Stimulated activated effector memory CD8-positive, alpha-beta T cell treated with anti-CD3 and anti-CD28 coated beads, Interleukin-12 subunit alpha, Interleukin-12 subunit beta, amount 100 ng/mL, for 72 hours (primary cell): Measurements from ENCODE around the gene DCTN2.
"Not testable (repeated sequence)": the region's sequence is repeated elsewhere in the genome, so short reads cannot be mapped to it uniquely, and the experiment has no call there.

Experiments
- ATAC-seq: fragments of 150-1000 bp; cut with Tn5 transposase; 2 replicates; pipeline ENCODE4 v1.10.0; 2021
- DNase-seq, 2 donors: peaks; one replicate each; pipeline ENCODE4 v3.0.0; 2021 to 2022; ENCODE audit warnings: low spot score in 2 of 2
- H3K27ac Mint-ChIP-seq: one replicate; pipeline ENCODE4 v1.8.0; 2022; ENCODE audit warnings: mild to moderate bottlenecking, mixed read lengths
- H3K36me3 Mint-ChIP-seq: one replicate; pipeline ENCODE4 v1.8.0; 2022; ENCODE audit warnings: mild to moderate bottlenecking, mixed read lengths
- H3K4me1 Mint-ChIP-seq: one replicate; pipeline ENCODE4 v1.8.0; 2022; ENCODE audit warnings: mixed read lengths
- H3K4me3 Mint-ChIP-seq: one replicate; pipeline ENCODE4 v1.8.0; 2022; ENCODE audit warnings: mild to moderate bottlenecking, mixed read lengths
- H3K9me3 Mint-ChIP-seq: one replicate; pipeline ENCODE4 v1.8.0; 2022; ENCODE audit warnings: mixed read lengths

Gene DCTN2

DNA sequence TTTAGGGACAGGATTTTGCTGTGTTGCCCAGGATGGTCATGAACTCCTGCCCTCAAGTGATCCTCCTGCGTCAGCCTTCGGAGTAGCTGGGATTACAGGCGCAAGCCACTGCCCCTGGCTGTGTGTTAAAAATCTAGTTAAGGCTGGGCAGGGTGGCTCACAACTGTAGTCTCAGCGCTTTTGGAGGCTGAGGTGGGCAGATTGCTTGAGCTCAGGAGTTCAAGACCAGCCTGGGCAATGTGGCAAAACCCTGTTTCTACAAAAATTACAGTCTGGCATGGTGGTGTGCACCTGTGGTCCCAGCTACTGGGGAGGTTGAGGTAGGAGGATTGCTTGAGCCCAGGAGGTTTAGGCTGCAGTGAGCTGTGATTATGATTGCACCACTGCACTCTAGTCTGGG, 35.8 kb downstream of the DCTN2 start:
- H3K27ac Mint-ChIP-seq, result peak overlapping the region; percentile 78
- H3K9me3 Mint-ChIP-seq, result no peaks in the 10 kb centered on the region
- ATAC-seq (no peak), DNase-seq (no peak)
- H3K36me3 Mint-ChIP-seq, result peaks cover 93% of the 10 kb centered on the region
- peaks cover 9% of the 10 kb centered on the region for H3K4me1 Mint-ChIP-seq
- no peak overlapping the region for H3K4me3 Mint-ChIP-seq

DNA sequence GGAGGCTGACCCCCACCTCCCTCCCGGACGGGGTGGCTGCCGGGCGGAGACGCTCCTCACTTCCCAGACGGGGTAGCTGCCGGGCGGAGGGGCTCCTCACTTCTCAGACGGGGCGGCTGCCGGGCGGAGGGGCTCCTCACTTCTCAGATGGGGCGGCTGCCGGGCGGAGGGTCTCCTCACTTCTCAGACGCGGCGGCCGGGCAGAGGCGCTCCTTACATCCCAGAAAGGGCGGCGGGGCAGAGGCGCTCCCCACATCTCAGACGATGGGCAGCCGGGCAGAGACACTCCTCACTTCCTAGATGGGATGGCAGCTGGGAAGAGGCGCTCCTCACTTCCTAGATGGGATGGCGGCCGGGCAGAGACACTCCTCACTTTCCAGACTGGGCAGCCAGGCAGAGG, 39.2 kb downstream of the DCTN2 start:
- H3K27ac Mint-ChIP-seq, ATAC-seq, H3K9me3 Mint-ChIP-seq, H3K4me3 Mint-ChIP-seq, DNase-seq, H3K4me1 Mint-ChIP-seq: not testable (repeated sequence)
- H3K36me3 Mint-ChIP-seq, result peaks cover 93% of the 10 kb centered on the region

DNA sequence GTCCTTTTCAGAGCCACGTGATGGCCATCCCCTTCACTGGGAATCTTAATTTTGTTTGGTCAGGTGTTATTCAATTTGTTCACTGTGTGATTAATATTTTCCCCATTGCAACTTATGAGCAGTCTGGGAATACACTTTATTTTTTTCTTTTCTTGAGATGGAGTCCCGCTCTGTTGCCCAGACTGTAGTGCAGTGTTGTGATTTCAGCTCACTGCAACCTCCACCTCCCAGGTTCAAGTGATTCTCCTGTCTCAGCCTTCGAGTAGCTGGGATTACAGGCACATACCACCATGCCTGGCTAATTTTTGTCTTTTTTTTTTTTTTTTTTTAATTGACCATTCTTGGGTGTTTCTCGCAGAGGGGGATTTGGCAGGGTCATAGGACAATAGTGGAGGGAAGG, 40.5 kb downstream of the DCTN2 start:
- ATAC-seq, H3K9me3 Mint-ChIP-seq, H3K27ac Mint-ChIP-seq, H3K4me3 Mint-ChIP-seq, H3K4me1 Mint-ChIP-seq, DNase-seq: not testable (repeated sequence)
- peaks cover 93% of the 10 kb centered on the region for H3K36me3 Mint-ChIP-seq

DNA sequence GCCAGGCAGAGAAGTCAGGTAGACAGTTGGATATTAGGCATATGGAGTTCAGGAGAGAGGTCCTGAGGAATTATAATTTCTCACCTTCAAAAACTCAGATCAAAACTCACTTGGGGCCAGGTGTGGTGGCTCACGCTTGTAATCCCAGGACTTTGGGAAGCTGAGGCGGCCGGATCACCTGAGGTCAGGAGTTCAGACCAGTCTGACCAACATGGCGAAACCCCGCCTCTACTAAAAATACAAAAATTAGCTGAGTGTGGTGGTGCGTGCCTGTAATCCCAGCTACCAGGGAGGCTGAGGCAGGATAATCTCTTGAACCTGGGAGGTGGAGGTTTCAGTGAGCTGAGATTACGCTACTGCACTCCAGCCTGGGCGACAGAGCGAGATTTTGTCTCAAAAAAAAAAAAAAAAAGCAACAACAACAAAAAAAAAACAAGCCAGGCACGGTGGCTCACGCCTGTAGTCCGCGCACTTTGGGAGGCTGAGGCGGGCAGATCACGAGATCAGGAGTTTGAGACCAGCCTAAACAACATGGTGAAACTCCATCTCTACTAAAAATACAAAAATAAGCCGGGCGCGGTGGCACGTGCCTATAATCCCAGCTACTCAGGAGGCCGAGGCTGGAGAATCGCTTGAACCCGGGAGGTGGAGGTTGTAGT, 44.6 kb downstream of the DCTN2 start:
- DNase-seq, H3K9me3 Mint-ChIP-seq, ATAC-seq, H3K4me1 Mint-ChIP-seq, H3K27ac Mint-ChIP-seq, H3K4me3 Mint-ChIP-seq: not testable (repeated sequence)
- H3K36me3 Mint-ChIP-seq, result peaks cover 95% of the 10 kb centered on the region

DNA sequence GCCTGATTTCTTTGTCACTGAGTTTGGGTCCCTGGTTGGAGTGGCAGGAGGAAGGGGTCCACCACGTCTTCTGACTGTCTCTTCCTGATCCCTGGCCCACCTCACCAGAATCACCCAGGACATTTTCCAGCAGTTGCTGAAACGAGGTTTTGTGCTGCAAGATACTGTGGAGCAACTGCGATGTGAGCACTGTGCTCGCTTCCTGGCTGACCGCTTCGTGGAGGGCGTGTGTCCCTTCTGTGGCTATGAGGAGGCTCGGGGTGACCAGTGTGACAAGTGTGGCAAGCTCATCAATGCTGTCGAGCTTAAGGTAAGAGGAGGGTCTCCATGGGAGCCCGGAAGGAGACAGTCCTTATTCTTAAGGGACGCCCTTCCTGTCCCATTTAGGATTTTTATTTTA, 46.8 kb downstream of the DCTN2 start:
- DNase-seq, result no peak
- H3K4me3 Mint-ChIP-seq, result no peak overlapping the region
- peaks cover 15% of the 10 kb centered on the region for H3K4me1 Mint-ChIP-seq
- H3K9me3 Mint-ChIP-seq, result no peaks in the 10 kb centered on the region
- H3K36me3 Mint-ChIP-seq, result peaks cover 100% of the 10 kb centered on the region
- H3K27ac Mint-ChIP-seq, result no peak overlapping the region
- ATAC-seq, result no peak

DNA sequence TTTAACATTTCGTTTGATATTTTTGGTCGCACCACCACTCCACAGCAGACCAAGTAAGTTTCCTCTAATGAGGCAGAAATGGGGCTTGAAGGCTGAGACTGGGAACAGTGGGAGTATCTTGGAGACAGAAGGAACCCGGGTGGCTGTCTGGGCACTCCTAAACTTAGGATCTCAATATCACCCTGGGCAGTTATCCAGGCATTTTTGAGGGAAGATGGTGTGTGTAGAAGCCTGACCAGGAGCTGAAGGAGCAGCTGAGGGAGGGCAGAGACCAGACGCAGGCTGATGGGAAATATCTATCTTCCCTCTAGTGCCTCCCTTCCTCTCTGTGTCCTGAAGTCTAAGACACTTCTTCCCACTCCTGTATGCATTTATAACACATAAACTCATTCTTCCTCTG, 48.4 kb downstream of the DCTN2 start:
- H3K4me1 Mint-ChIP-seq, result peaks cover 15% of the 10 kb centered on the region
- DNase-seq (no peak), ATAC-seq (no peak)
- no peaks in the 10 kb centered on the region for H3K9me3 Mint-ChIP-seq
- H3K4me3 Mint-ChIP-seq, result no peak overlapping the region
- peaks cover 99% of the 10 kb centered on the region for H3K36me3 Mint-ChIP-seq
- H3K27ac Mint-ChIP-seq, result peak overlapping the region; percentile 49

DNA sequence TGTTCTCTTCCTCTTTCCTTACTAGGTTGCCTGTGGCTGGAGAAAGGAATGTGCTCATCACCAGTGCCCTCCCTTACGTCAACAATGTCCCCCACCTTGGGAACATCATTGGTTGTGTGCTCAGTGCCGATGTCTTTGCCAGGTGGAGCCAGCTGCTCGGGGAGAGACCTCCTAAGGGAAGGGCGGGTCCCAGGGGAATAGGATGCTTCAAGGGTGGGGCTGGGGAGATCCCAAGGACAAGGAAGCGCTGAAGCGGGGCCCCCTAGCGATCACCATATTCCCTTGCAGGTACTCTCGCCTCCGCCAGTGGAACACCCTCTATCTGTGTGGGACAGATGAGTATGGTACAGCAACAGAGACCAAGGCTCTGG, 48.9 kb downstream of the DCTN2 start:
- Mint-ChIP-seq H3K36me3 (peaks cover 97% of the 10 kb centered on the region), H3K27ac (peak overlapping the region; percentile 49), H3K9me3 (no peaks in the 10 kb centered on the region), H3K4me3 (no peak overlapping the region), H3K4me1 (peaks cover 15% of the 10 kb centered on the region)
- ATAC-seq (no peak), DNase-seq (no peak)

DNA sequence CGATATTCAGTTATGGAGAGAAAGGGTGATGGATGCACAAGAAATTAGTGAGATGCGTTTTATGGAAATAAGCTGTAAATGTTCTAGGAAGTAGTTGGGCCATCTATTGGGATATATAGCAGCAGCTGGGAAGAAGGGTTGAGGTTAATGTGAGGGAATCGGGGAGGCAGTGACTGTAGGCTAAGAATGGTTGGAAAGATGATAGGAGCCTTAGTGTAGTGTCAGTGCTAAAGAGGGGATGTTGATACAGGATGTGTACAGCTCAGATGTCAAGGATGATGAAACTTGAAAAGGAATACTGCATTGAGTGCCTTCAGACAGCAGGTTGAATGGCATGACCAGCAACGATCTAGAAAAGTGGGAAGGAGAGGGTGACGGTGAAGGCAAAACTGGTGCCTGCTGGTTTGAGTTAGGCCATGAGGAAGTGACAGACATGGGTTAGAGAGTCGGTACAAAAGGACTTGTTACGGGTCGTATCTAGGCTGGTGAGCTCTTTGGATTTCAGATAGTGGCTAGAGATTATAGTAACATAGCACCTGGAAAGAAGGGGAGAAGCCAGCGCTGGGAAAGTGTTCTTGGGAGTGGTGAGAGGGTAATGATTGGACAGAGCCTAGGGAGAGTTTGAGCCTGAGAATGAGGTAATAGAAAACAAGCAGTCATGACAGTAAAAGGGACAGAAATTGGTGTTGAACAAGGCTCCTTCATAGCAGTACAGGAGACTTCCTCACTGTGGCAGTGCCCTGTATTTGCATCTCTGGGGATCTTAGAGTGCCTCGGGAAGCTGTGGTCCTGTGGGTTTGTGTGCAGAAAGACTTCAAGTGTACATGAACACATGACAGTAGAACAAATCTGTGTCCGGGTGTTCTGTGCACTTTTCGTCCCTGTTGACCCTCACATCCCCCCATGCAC, 49.5 kb downstream of the DCTN2 start:
- H3K4me1 Mint-ChIP-seq, result peaks cover 21% of the 10 kb centered on the region
- no peak for DNase-seq
- H3K9me3 Mint-ChIP-seq, result no peaks in the 10 kb centered on the region
- peak overlapping the region; percentile 49 for H3K27ac Mint-ChIP-seq
- no peak overlapping the region for H3K4me3 Mint-ChIP-seq
- peaks cover 97% of the 10 kb centered on the region for H3K36me3 Mint-ChIP-seq
- ATAC-seq, result no peak

DNA sequence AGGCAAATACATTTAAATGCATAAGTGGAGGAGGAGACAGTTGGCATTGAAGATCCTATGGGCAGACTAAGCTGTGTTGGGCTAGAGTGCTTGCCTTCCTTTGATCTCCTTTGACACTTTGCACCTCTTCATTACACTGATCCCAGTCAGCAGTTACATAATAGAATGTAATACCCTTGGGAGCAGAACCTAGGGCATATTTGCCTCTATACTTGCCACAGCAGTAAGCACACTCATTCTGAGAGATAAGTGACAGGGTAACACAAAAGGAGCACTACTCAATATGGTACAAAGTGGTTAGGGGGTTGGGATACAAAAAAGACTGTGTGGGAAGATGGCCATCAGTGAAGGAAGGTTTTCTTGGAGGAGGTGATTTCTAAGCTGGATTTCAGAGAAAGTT, 50.2 kb downstream of the DCTN2 start:
- H3K36me3 Mint-ChIP-seq, result peaks cover 97% of the 10 kb centered on the region
- no peak overlapping the region for H3K4me3 Mint-ChIP-seq
- H3K9me3 Mint-ChIP-seq, result no peaks in the 10 kb centered on the region
- DNase-seq (no peak), ATAC-seq (peak; percentile 59)
- H3K27ac Mint-ChIP-seq, result peak overlapping the region; percentile 36
- peaks cover 17% of the 10 kb centered on the region for H3K4me1 Mint-ChIP-seq

DNA sequence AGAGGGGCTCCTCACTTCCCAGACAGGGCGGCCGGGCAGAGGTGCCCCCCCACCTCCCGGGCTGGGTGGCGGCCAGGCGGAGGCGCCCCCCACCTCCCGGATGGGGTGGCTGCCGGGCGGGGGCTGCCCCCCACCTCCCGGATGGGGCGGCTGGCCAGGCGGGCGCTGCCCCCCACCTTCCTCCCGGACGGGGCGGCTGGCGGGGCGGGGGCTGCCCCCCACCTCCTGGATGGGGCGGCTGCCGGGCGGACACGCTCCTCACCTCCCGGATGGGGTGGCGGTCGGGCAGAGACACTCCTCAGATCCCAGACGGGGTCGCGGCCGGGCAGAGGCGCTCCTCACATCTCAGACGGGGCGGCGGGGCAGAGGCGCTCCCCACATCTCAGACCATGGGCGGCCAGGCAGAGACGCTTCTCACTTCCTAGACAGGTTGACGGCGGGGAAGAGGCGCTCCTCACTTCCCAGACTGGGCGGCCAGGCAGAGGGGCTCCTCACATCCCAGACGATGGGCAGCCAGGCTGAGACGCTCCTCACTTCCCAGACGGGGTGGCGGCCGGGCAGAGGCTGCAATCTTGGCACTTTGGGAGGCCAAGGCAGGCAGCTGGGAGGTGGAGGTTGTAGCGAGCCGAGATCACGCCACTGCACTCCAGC, 51.8 kb downstream of the DCTN2 start:
- Mint-ChIP-seq H3K36me3 (peaks cover 97% of the 10 kb centered on the region), H3K4me1 (peaks cover 30% of the 10 kb centered on the region)
- not testable (repeated sequence) for H3K4me3 Mint-ChIP-seq, ATAC-seq, H3K27ac Mint-ChIP-seq, DNase-seq, H3K9me3 Mint-ChIP-seq

DNA sequence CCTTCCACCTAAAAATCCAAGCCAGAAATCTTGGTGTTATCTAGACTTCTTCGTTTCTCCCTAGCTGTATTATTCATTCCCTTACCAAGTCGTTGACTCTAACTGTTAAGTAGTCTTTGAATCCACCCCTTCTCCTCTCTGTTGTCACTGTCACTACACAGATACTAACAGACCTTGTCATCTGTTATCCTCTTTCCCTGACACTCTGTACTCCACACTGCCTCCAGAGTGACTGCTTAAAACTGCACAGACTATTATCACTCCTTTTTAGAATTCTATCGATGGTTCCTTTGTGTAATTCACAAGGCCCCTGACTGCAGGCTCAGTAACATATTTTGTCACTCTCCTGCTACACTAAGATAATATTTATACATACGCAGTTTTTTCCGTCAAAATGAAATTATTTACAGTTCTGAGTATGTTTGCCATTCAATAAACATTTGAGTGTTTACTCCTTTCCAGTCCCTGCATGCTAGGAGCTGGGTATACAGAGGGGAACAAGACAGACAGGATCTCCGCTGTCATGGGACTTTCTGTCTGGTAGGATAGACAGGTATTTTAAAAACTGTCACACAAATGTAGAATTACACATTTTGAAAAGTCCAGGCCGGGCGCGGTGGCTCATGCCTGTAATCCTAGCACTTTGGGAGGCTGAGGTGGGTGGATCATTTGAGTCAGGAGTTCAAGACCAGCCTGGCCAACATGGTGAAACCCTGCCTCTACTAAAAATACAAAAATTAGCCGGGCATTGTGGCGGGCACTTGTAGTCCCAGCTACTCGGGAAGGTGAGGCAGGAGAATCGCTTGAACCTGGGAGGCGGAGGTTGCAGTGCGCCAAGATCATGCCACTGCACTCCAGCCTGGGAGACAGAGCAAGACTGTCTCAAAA, 55.4 kb downstream of the DCTN2 start:
- peaks cover 95% of the 10 kb centered on the region for H3K36me3 Mint-ChIP-seq
- no peak overlapping the region for H3K27ac Mint-ChIP-seq
- no peaks in the 10 kb centered on the region for H3K9me3 Mint-ChIP-seq
- no peak overlapping the region for H3K4me3 Mint-ChIP-seq
- no peak for ATAC-seq
- H3K4me1 Mint-ChIP-seq, result peaks cover 40% of the 10 kb centered on the region
- no peak for DNase-seq

DNA sequence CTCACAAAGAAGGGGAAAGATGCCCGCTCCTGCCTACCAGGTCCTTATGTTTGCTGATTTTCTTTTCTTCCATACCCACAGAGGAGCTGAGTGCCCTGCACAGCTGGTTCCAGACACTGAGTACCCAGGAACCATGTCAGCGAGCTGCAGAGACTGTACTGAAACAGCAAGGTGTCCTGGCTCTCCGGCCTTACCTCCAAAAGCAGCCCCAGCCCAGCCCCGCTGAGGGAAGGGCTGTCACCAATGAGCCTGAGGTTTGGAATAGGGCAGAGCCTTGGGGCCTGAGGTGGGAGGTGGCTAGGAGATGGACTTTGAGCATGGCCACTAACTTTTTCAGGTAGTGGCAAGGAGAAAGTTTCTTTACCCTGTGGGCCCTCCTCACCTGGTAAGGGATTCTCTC, 56.9 kb downstream of the DCTN2 start:
- Mint-ChIP-seq H3K4me3 (no peak overlapping the region), H3K9me3 (no peaks in the 10 kb centered on the region), H3K4me1 (peaks cover 40% of the 10 kb centered on the region), H3K27ac (peak overlapping the region; percentile 94), H3K36me3 (peaks cover 80% of the 10 kb centered on the region)
- ATAC-seq, result no peak
- no peak for DNase-seq

DNA sequence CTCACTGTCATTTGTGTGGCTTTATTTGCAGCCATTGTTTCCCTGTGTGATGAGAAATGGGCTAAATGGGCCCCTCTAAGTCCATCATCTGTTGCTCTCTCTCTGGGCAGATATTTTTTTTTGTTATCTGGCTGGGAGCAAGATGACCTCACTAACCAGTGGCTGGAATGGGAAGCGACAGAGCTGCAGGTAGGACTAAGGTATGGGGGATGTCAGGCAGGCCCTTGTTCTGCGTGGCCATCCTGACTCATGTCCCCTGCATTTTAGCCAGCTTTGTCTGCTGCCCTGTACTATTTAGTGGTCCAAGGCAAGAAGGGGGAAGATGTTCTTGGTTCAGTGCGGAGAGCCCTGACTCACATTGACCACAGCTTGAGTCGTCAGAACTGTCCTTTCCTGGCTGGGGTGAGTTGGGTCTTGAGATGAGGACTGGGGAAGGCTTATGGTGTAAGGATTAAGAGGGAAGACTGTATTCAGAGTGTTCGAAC, 57.8 kb downstream of the DCTN2 start:
- ATAC-seq (no peak), DNase-seq (no peak)
- Mint-ChIP-seq H3K9me3 (no peaks in the 10 kb centered on the region), H3K4me3 (peak overlapping the region; percentile 88), H3K27ac (peak overlapping the region; percentile 94), H3K36me3 (peaks cover 70% of the 10 kb centered on the region), H3K4me1 (peaks cover 40% of the 10 kb centered on the region)

DNA sequence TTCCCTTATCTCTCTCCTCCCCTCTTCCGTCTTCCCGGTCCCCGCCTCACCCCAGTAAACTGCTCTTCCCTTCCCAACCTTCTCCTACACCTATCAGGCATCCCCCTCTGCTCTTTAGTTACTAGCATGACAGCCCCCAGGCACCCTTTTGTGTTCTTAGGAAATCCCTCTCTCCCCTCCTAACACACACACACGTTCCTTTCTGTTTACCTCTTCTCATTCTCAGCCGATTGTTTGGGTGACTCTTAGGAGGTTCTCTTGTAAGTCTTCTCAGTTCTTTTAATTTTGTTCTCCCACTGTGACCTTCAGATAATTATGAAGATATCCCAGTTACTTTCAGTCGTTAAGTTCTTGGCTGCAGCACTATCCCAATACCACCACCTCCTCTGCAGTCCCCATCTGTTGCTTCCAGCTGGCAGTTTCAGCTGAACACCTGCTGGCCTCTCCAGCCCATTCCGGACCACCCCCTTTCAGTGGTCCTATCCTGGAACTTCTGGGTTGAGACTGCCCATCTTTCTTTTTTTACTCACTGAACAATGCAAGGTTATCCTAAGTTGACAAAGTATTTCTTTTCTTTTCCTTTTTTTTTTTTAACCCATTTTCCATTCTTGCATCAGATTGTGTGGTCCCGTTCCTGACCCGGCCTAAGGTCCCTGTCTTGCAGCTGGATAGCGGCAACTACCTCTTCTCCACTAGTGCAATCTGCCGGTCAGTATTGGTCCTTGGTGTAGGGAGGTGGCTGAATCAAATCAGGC, 58.4 kb downstream of the DCTN2 start:
- no peak for DNase-seq
- no peak for ATAC-seq
- Mint-ChIP-seq H3K9me3 (no peaks in the 10 kb centered on the region), H3K4me3 (peak overlapping the region; percentile 88), H3K27ac (peak overlapping the region; percentile 94), H3K4me1 (peaks cover 40% of the 10 kb centered on the region), H3K36me3 (peaks cover 65% of the 10 kb centered on the region)
